HepG2 (cell line): Measurements from ENCODE around the gene OSBPL5. TPM values are rescaled to one million over a fixed set of nuclear protein-coding genes. Genes with fewer than 3 reads are reported as not detected.

Source experiments
- ATAC-seq: fragments of 200-7000 bp; cut with Tn5 transposase; 3 replicates; pipeline ENCODE4 v1.9.1; 2020; ENCODE audit warnings: mild to moderate bottlenecking, moderate library complexity
- BruUV-seq: library from RNA; stranded (reverse); fragments of 400-500 nt; replicated peaks from 2 replicates; lab custom pipeline; 2021; lab: Mats Ljungman, UMichigan
- CTCF ChIA-PET: fragments of 300-600 bp; formaldehyde crosslinking; extraction: SDS; loops from one replicate; lab custom pipeline; 2021; ENCODE audit warnings: low total read pairs, inconsistent platforms, low intra/inter-chr PET ratio; lab: Yijun Ruan, JAX
- POLR2A ChIA-PET: fragments of 350-600 bp; sonication (Branson Sonifier 250); formaldehyde crosslinking; loops from one replicate; lab custom pipeline; 2020; ENCODE audit warnings: antibody characterized with exemption, inconsistent platforms; lab: Yijun Ruan, JAX
- DNase-seq: peaks from one replicate; pipeline ENCODE4 v3.0.0-alpha.2; 2015; ENCODE audit warnings: low spot score
- FAIRE-seq: peaks from 3 replicates; lab custom pipeline; 2011; peaks lifted over from hg19 to GRCh38; lab: Jason Lieb, UNC
- H2AFZ ChIP-seq: one replicate; pipeline ENCODE4 v1.6.1; 2011; ENCODE audit warnings: low read length, inconsistent platforms
- H3K27ac ChIP-seq: fragments of 300-600 bp; 3 replicates; pipeline ENCODE4 v1.8.0; 2011; ENCODE audit warnings: mixed run types, mild to moderate bottlenecking, mixed read lengths, low read length, inconsistent platforms; ENCODE audit not compliant: insufficient read depth; ENCODE audit errors: extremely low read length
- H3K27me3 ChIP-seq, 2 experiments: fragments of 200-600 bp in 1 of 2; 2 replicates in 1 of 2; 3 replicates in 1 of 2; pipeline versions ENCODE4 v1.6.0 to v1.8.0; 2011; ENCODE audit warnings: low read length in 2 of 2, mild to moderate bottlenecking in 2 of 2, moderate library complexity in 2 of 2, inconsistent platforms in 1 of 2; ENCODE audit not compliant: insufficient read depth in 2 of 2, control insufficient read depth in 1 of 2
- H3K36me3 ChIP-seq, 2 experiments: fragments of 200-600 bp in 1 of 2; replicated peaks in 1 of 2; 2 replicates in 1 of 2; 3 replicates in 1 of 2; pipeline versions ENCODE4 v1.5.1 to v1.8.0; 2011; ENCODE audit warnings: low read length in 2 of 2, inconsistent platforms in 1 of 2; ENCODE audit not compliant: insufficient read depth in 2 of 2, control insufficient read depth in 1 of 2
- H3K4me1 ChIP-seq: 2 replicates; pipeline ENCODE4 v1.5.1; 2012; ENCODE audit warnings: low read length, inconsistent platforms; ENCODE audit not compliant: insufficient read depth
- H3K4me2 ChIP-seq: 2 replicates; pipeline ENCODE4 v1.6.0; 2011; ENCODE audit warnings: low read depth, low read length, inconsistent platforms
- H3K4me3 ChIP-seq, 3 experiments: fragments of 200-600 bp in 1 of 3; sonication (generic), shearing (Covaris generic) in 1 of 3; replicated peaks in 1 of 3; 2 replicates each; pipeline ENCODE4 v1.5.1; 2011 to 2016; ENCODE audit warnings: low read length in 3 of 3, inconsistent platforms in 2 of 3, low read depth in 2 of 3, mild to moderate bottlenecking in 2 of 3, control low read depth in 1 of 3, mixed read lengths in 1 of 3; ENCODE audit not compliant: insufficient read depth in 1 of 3
- H3K79me2 ChIP-seq: one replicate; pipeline ENCODE4 v1.6.1; 2011; ENCODE audit warnings: low read length, inconsistent platforms; ENCODE audit not compliant: insufficient read depth
- H3K9ac ChIP-seq: 2 replicates; pipeline ENCODE4 v1.6.0; 2011; ENCODE audit warnings: mild to moderate bottlenecking, low read depth, low read length, inconsistent platforms; ENCODE audit not compliant: insufficient read depth
- H3K9me3 ChIP-seq: 2 replicates; pipeline ENCODE4 v1.5.1; 2012; ENCODE audit warnings: mild to moderate bottlenecking, low read length
- H4K20me1 ChIP-seq: 2 replicates; pipeline ENCODE4 v1.6.0; 2011; ENCODE audit warnings: inconsistent platforms, mild to moderate bottlenecking, low read length, moderate library complexity; ENCODE audit not compliant: insufficient read depth
- ARID3A ChIP-seq: IDR thresholded peaks from 2 replicates; pipeline ENCODE4 v1.6.1; 2012; ENCODE audit warnings: low read depth, low read length, improper control_type of control experiment
- ATF7 ChIP-seq, 2 experiments: fragments of 450-650 bp in 1 of 2; sonication (generic) in 1 of 2; formaldehyde crosslinking in 1 of 2; IDR thresholded peaks; 2 replicates each; pipeline versions ENCODE4 v1.4.0 to v1.6.1; 2016 to 2020; ENCODE audit warnings: antibody characterized with exemption in 1 of 2, mild to moderate bottlenecking in 1 of 2, missing genetic modification reagents in 1 of 2
- BORCS8-MEF2B ChIP-seq: sonication (generic); formaldehyde crosslinking; IDR thresholded peaks from 2 replicates; pipeline ENCODE4 v1.8.0; 2022; ENCODE audit warnings: mild to moderate bottlenecking, missing genetic modification reagents
- HNRNPL ChIP-seq: fragments of 200-400 bp; formaldehyde crosslinking; IDR thresholded peaks from 2 replicates; pipeline ENCODE4 v1.6.1; 2017; ENCODE audit warnings: mild to moderate bottlenecking, low read depth, low read length
- HOXA3 ChIP-seq: sonication (generic); formaldehyde crosslinking; IDR thresholded peaks from 2 replicates; pipeline ENCODE4 v1.5.0; 2020; ENCODE audit warnings: missing genetic modification reagents
- NBN ChIP-seq: fragments of 450-650 bp; conservative IDR thresholded peaks from 2 replicates; pipeline ENCODE4 v1.6.1; 2017
- RFXAP ChIP-seq: sonication (generic); formaldehyde crosslinking; IDR thresholded peaks from 2 replicates; pipeline ENCODE4 v1.4.0; 2020; ENCODE audit warnings: missing genetic modification reagents, borderline replicate concordance
- ZFP36L1 ChIP-seq: sonication (generic); formaldehyde crosslinking; IDR thresholded peaks from 2 replicates; pipeline ENCODE4 v1.8.0; 2022; ENCODE audit warnings: mild to moderate bottlenecking, missing genetic modification reagents, moderate library complexity
- ZMYM3 ChIP-seq: sonication (generic); formaldehyde crosslinking; IDR thresholded peaks from 2 replicates; pipeline ENCODE4 v1.5.1; 2020; ENCODE audit warnings: mild to moderate bottlenecking, missing genetic modification reagents
- ZNF432 ChIP-seq: sonication (generic); formaldehyde crosslinking; IDR thresholded peaks from 2 replicates; pipeline ENCODE4 v1.5.0; 2020; ENCODE audit warnings: missing genetic modification reagents, mild to moderate bottlenecking, borderline replicate concordance
- ZNF512 ChIP-seq: sonication (generic); formaldehyde crosslinking; IDR thresholded peaks from 2 replicates; pipeline ENCODE4 v1.4.0; 2020; ENCODE audit warnings: mild to moderate bottlenecking, missing genetic modification reagents
- ZNF878 ChIP-seq: sonication (generic); formaldehyde crosslinking; IDR thresholded peaks from 2 replicates; pipeline ENCODE4 v1.8.1; 2023; ENCODE audit warnings: mild to moderate bottlenecking, missing genetic modification reagents, moderate library complexity
- WGBS: methylation state at CpG from one replicate; pipeline ENCODE4 v1.1.6; 2017; ENCODE audit warnings: low lambda C conversion rate; 5-methylcytosine and 5-hydroxymethylcytosine counted together
- in situ Hi-C: cut with HindIII; loops from 2 replicates; pipeline ENCODE4 v1.10.0; 2017; ENCODE audit warnings: low pct_unique_long_range_greater_than_20kb; ENCODE audit not compliant: extremely low pct_ligation_motif_present
- intact Hi-C: fragments of 100-400 bp; cut with micrococcal nuclease; formaldehyde crosslinking; loops from one replicate; pipeline ENCODE4 v1.10.0; 2022; ENCODE audit not compliant: unreplicated experiment
- polyA plus RNA-seq, 8 experiments: library from polyadenylated mRNA; depleted of rRNA in 3 of 8; stranded (reverse) in 7 of 8; unstranded in 1 of 8; fragments of >200 nt; fragmentation: Illumina TruSeq in 4 of 8; extraction: Trizol in 4 of 8; gene quantifications; 2 replicates each; pipeline versions ENCODE4 v1.2.1 to v1.2.3, GENCODE V29; 2011 to 2016; ENCODE audit warnings: low read depth in 4 of 8, missing spikeins in 1 of 8, mixed read lengths in 1 of 8; ENCODE audit not compliant: insufficient read depth in 1 of 8
- total RNA-seq, 5 experiments: library from RNA; depleted of rRNA; stranded (reverse); fragments of >200 nt; fragmentation: Illumina TruSeq; extraction: Trizol; gene quantifications; 2 replicates each; pipeline ENCODE4 v1.2.3, GENCODE V29; 2016; ENCODE audit warnings: low read depth in 1 of 5
- TF ChIP-seq, protein P1 (sequence below): sonication (generic); formaldehyde crosslinking; IDR thresholded peaks from 2 replicates; pipeline ENCODE4 v1.8.0; 2022; ENCODE audit warnings: low read depth, missing genetic modification reagents

The OSBPL5 gene
- total and polyA plus RNA-seq, 2 of the 13 experiments (the other 11 are each of a cell fraction or from before 2014, with no cell fraction given), result not detected

- Histone ChIP-seq H3K4me1 (no peaks in the 10 kb centered on the region), H3K27me3 (peaks cover 10 to 67% of the 10 kb centered on the region in 2 experiments), H3K9ac (no peak overlapping the region), H3K36me3 (no peaks in the 10 kb centered on the region), H3K4me3 (no peak overlapping the region), H4K20me1 (no peaks in the 10 kb centered on the region), H3K4me2 (no peak overlapping the region), H3K27ac (no peak overlapping the region), H3K79me2 (no peaks in the 10 kb centered on the region), H2AFZ (no peak overlapping the region), H3K9me3 (no peaks in the 10 kb centered on the region)
- no peak for FAIRE-seq
- no peak for DNase-seq
- POLR2A ChIA-PET, result no interaction called here
- in situ Hi-C loops, result no loop called here
- WGBS, result 28% methylated on average over 11 of the region's 11 CpGs
- no peak for ATAC-seq
- TF ChIP-seq HOXA3, result no peak
- TF ChIP-seq NBN, result no peak
- no peak for TF ChIP-seq HNRNPL
- peak; percentile 82 for TF ChIP-seq ZMYM3
- TF ChIP-seq RFXAP (CRISPR knock-in tag), result no peak
- TF ChIP-seq, all 625 proteins: peak for 1
- intact Hi-C loops, result no loop called here
- no TSS peak for BruUV-seq
- CTCF ChIA-PET, result no interaction called here
Observed at GRCh38 chr11:3189886-3190583, 24.9 kb upstream of the OSBPL5 start.

DNA sequence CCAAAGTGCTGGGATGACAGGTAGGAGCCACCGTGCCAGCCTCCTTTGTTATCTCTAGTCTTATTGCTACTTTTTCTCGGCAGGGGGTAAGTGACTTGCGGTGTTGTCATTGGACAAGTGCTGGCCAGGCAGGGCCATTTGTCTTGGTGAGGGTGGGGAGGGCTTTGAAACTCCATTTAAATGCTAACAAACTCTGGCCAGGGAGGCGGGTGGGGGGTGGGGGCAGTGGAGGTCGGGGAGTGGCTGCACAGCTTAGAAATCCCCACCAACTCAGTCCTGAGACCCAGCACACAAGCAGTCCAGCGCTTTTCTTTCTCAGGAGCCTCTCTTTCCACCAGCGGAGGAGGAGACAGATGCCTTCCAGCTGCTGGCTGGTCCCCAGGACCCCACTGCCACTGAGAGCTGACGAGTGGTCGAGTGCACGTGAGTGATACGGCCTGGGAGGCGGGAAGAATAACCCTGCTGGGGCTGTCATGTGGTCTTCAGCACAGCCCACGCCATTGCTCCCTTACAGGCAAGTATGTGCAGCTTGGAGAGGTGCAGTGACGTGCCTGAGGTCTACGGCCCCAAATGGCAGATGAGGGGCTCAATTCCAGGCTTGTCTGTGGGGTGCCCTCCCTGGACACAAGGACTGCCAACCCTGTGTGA, 24.2 kb upstream of the OSBPL5 start:
- Histone ChIP-seq H2AFZ (no peak overlapping the region), H4K20me1 (no peaks in the 10 kb centered on the region), H3K4me1 (no peaks in the 10 kb centered on the region), H3K36me3 (no peaks in the 10 kb centered on the region), H3K4me3 (no peak overlapping the region), H3K79me2 (no peaks in the 10 kb centered on the region), H3K4me2 (no peak overlapping the region), H3K27ac (no peak overlapping the region), H3K27me3 (peaks cover 9 to 62% of the 10 kb centered on the region in 2 experiments), H3K9ac (no peak overlapping the region), H3K9me3 (no peaks in the 10 kb centered on the region)
- BruUV-seq, result no TSS peak
- in situ Hi-C loops, result no loop called here
- CTCF ChIA-PET, result no interaction called here
- no peak for ATAC-seq
- 4% methylated on average over 4 of the region's 15 CpGs for WGBS
- intact Hi-C loops, result no loop called here
- POLR2A ChIA-PET, result no interaction called here
- no peak for DNase-seq
- no peak for FAIRE-seq
- TF ChIP-seq BORCS8-MEF2B, result no peak
- TF ChIP-seq ZNF432 (CRISPR knock-in tag), result no peak
- TF ChIP-seq, protein P1, sequence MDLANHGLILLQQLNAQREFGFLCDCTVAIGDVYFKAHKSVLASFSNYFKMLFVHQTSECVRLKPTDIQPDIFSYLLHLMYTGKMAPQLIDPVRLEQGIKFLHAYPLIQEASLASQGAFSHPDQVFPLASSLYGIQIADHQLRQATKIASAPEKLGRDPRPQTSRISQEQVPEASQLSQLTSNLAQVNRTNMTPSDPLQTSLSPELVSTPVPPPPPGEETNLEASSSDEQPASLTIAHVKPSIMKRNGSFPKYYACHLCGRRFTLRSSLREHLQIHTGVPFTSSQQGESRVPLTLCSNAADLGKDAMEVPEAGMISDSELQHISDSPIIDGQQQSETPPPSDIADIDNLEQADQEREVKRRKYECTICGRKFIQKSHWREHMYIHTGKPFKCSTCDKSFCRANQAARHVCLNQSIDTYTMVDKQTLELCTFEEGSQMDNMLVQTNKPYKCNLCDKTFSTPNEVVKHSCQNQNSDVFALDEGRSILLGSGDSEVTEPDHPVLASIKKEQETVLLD (CRISPR knock-in tag), result no peak
- TF ChIP-seq ZFP36L1, result no peak
- no peak for TF ChIP-seq ARID3A
- no peak for TF ChIP-seq ATF7 (IDR thresholded peaks at IDR 0.05)
- TF ChIP-seq ATF7 (CRISPR knock-in tag; IDR thresholded peaks at IDR 0.05), result no peak
- no peak for TF ChIP-seq ZNF878 (CRISPR knock-in tag)
- no peak for TF ChIP-seq ZNF512 (CRISPR knock-in tag)
- TF ChIP-seq ZMYM3, result no peak
